ENCODE results near the gene RAPGEF4.

RAPGEF4 gene

DNA sequence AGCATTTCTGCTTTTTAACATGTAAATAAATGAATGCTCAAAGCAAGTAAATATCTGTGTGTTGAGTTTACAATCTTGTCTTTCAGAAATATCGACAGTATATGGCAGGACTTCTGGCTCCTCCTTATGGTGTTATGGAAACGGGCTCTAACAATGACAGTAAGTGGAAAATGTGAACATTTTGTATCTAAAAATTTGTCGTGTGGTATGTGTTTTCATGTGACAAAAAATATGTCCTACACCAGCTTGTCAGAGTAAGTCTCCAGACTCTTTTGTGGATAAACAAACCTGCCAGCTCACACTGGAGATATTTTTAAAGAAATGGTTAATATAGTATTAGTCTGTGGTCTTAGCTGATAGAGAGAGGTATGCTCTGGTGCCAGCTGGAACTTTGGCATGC lies 182.1 kb downstream of the RAPGEF4 start:
- POLR2A ChIA-PET (ENCODE audit: low non-redundant PET), result no interaction called here
- CTCF ChIA-PET, result interaction anchor here (1.6 kb wide), 1 partner anchor 15 kb away, joined by 7 read pairs; no protein-coding TSS in a partner anchor
- no peak overlapping the region for H3K27ac ChIP-seq
- TF ChIP-seq CTCF (conservative IDR thresholded peaks at IDR 0.05; ENCODE audit: low read depth), result no peak
- no peak for DNase-seq (ENCODE audit: low spot score)

DNA sequence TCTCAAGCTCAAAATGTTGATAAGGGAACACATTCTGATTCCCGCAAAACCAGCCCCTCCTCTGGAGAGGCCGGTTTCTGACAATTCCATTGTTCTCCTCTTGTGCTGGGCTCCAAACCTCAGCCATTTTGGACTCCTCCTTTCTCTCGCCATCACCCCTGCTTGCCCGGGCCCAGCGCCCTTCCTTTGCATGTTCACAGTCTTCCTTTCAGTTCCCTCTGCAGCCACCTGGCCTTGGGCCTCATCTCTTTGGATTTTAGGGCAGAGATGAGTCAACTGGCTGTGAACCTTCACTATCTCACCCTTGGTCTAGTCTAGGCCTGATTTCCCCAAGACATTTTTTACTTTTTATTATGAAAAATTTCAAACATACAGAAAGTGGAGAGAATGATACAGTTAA lies 184.1 kb downstream of the RAPGEF4 start:
- DNase-seq (ENCODE audit: low spot score), result no peak
- no peak for TF ChIP-seq CTCF (conservative IDR thresholded peaks at IDR 0.05; ENCODE audit: low read depth)
- ChIA-PET CTCF (interaction anchor here (0.7 kb wide), 1 partner anchor 185 kb away, joined by 4 read pairs; no protein-coding TSS in a partner anchor), POLR2A (ENCODE audit: low non-redundant PET) (no interaction called here)
- no peak overlapping the region for H3K27ac ChIP-seq

DNA sequence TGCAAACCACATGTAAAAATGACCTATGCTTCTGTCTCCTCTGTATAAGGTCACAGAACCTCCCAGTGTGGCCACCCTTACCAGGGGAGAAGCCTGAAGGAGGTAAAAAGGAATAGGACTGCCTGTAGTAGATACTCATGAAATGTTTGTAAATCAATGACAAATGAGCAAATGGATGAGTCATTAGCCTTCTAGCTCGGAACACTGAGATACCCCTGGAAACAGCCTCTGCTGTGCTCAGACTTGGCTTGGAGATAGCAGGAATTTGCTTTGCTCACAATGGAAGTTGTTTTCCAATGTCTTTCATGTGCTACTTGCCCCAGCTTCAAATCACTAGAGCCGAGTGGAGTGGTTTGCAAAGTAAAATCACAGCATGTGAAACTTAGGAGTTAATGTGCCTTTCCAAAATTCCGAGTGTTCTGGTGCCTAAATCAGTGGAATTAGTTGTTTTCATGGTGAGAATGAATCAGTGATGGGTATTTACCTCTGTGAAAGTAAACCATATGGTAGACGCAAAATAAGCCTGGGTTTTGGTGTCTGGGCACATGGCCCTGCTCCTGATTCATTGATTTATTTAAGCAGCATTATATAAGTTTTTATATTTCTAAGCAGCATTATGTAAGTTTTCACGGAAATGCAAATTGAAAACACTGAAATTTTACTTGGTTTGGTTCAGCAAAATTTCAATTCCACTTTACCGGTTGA lies 186.0 kb downstream of the RAPGEF4 start:
- ChIA-PET POLR2A (ENCODE audit: low non-redundant PET) (interaction anchor here (0.7 kb wide), 1 partner anchor 97 kb away, joined by 3 read pairs; no protein-coding TSS in a partner anchor), CTCF (interaction anchor here (0.8 to 1.3 kb wide), 2 partner anchors 10 to 11 kb away, joined by 4 read pairs; no protein-coding TSS in a partner anchor)
- TF ChIP-seq CTCF (conservative IDR thresholded peaks at IDR 0.05; ENCODE audit: low read depth), result no peak
- no peak overlapping the region for H3K27ac ChIP-seq
- DNase-seq (ENCODE audit: low spot score), result no peak

DNA sequence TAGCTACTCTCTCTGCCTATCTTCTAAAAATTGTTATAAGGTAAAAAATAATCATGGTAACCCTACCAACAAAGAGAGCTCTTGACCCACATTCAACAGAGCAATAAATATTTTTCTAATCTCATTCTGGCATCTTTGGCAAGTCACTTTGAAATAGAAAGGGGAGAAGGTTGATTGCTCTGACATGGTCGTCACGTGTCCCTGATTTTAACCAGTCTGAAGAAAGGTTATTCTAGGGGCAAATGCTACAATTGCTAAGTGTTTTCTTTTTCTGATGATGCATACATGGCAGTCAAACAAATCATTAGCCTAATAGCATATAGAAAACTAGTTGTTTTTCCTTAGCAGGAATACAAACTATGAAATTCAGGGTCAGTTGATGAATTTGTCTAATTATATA lies 186.7 kb downstream of the RAPGEF4 start:
- CTCF ChIA-PET, result interaction anchor here (0.8 kb wide), 1 partner anchor 9 kb away, joined by 4 read pairs; no protein-coding TSS in a partner anchor
- no peak for TF ChIP-seq CTCF (conservative IDR thresholded peaks at IDR 0.05; ENCODE audit: low read depth)
- H3K27ac ChIP-seq, result no peak overlapping the region
- DNase-seq (ENCODE audit: low spot score), result no peak
- POLR2A ChIA-PET (ENCODE audit: low non-redundant PET), result no interaction called here

GRCh38 chr2:172922815-172923214 lies 187.2 kb downstream of the RAPGEF4 start:
- POLR2A ChIA-PET (ENCODE audit: low non-redundant PET), result no interaction called here
- DNase-seq (ENCODE audit: low spot score), result no peak
- no peak for TF ChIP-seq CTCF (conservative IDR thresholded peaks at IDR 0.05; ENCODE audit: low read depth)
- no peak overlapping the region for H3K27ac ChIP-seq
- CTCF ChIA-PET, result no interaction called here

DNA sequence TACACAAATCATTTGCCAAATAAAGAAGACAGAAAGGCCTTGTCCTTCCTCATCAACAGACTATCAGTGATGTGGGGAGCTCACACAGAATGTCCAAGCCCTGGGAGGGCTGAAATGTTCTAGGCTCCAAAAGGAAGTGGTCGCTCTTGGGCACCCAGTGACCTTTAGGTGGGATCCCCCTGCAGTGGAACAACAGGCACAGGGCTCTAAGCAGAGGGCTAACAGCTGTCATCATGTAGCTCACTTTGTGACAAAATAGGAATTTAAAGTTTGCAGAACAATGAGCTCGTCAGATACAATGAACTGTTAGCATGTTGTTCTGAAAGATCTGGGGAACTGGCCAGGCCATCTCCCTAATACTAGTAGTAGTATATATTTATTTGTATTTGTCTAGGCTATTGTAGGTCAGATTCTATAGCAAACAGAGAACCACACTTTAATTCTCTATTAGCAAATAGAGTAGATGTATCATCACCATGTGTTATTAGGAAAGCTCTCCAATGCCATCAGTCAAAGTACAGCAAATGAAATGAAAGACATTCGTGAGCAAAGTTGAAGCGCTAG lies 188.5 kb downstream of the RAPGEF4 start:
- ChIA-PET CTCF (interaction anchor here (0.6 to 1.1 kb wide), 5 partner anchors 8 to 1773 kb away, joined by 3 to 5 read pairs (median 3); no protein-coding TSS in a partner anchor), POLR2A (ENCODE audit: low non-redundant PET) (no interaction called here)
- DNase-seq (ENCODE audit: low spot score), result no peak
- TF ChIP-seq CTCF (conservative IDR thresholded peaks at IDR 0.05; ENCODE audit: low read depth), result no peak
- H3K27ac ChIP-seq, result no peak overlapping the region
